Central memory CD8-positive, alpha-beta T cell (primary cell): ENCODE data around the gene CNPY1.

Experiments
- ATAC-seq: fragments of 150-1000 bp; cut with Tn5 transposase; replicated peaks from 2 replicates; pipeline ENCODE4 v1.10.0; 2022; ENCODE audit warnings: mild to moderate bottlenecking, moderate FRiP score, moderate number of reproducible peaks; ENCODE audit not compliant: poor library complexity, severe bottlenecking; ENCODE audit errors: extremely low read depth
- DNase-seq, 2 donors: peaks; one replicate each; pipeline ENCODE4 v3.0.0; 2021; ENCODE audit warnings: low spot score in 2 of 2
- H3K27ac Mint-ChIP-seq: one replicate; pipeline ENCODE4 v1.8.0; 2022; ENCODE audit warnings: low read depth, mild to moderate bottlenecking, moderate library complexity, mixed read lengths
- H3K27me3 Mint-ChIP-seq: one replicate; pipeline ENCODE4 v1.8.0; 2022; ENCODE audit warnings: mixed read lengths
- H3K36me3 Mint-ChIP-seq: one replicate; pipeline ENCODE4 v1.8.0; 2022; ENCODE audit warnings: mild to moderate bottlenecking, moderate library complexity, mixed read lengths; ENCODE audit not compliant: insufficient read depth
- H3K4me1 Mint-ChIP-seq: one replicate; pipeline ENCODE4 v1.8.0; 2022; ENCODE audit warnings: mixed read lengths
- H3K4me3 Mint-ChIP-seq: one replicate; pipeline ENCODE4 v1.8.0; 2022; ENCODE audit warnings: mild to moderate bottlenecking, moderate library complexity, mixed read lengths
- H3K9me3 Mint-ChIP-seq: one replicate; pipeline ENCODE4 v1.8.0; 2022; ENCODE audit warnings: mixed read lengths

The CNPY1 gene

DNA sequence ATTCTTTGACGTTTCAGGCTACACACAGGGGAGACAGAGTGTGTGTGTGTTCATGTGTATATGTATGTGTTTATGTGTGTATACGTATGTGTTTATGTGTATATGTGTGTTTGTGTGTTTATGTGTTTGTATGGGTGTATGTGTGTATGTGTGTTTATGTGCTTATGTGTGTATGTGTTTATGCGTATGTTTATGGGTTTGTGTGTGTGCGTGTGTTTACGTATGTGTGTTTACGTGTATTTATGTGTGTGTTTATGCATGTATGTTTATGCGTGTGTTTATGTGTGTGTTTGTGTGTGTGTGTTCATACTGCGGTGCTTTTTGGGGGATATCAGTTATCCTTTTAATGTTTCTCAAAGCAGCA lies 39.2 kb upstream of the CNPY1 start:
- no peak for ATAC-seq
- peaks cover 35% of the 10 kb centered on the region for H3K27me3 Mint-ChIP-seq
- H3K36me3 Mint-ChIP-seq, result no peaks in the 10 kb centered on the region
- no peak for DNase-seq
- no peaks in the 10 kb centered on the region for H3K9me3 Mint-ChIP-seq
- no peak overlapping the region for H3K27ac Mint-ChIP-seq
- H3K4me1 Mint-ChIP-seq, result no peaks in the 10 kb centered on the region
- no peak overlapping the region for H3K4me3 Mint-ChIP-seq

DNA sequence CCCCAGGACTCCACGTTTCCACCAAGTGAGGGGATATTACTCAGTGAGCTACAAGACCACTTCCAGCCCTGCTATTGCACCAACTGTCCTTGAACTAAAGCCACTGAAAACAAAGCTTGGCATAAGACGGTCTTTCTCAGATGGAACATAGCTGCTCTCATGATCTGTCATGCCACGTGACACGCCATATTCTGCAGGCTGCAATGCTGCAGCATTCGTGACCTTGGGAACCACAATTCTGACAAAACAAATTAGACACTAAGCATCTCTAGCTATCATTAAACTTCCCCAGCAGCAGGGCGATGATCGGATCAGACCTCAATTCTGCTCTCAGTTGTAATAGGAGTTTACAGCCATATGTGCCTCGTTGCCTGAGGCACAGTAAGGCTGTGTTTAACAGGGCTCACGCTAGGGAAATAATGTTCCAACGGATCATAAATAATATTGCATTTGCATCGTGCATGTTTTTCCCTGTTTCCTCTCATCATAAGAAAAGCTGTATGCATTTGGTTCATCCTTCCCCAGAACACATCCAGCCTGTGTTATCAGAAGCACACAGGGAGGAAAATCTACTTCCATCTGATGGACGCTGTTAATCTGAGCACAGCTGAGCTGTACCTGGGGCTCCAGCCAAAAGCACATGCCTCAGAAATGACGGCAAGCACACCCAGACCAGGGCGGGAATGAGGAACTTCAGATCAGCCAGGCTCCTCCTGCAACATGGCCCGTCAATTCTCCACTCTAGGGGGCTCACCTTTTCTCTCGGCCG lies 38.6 kb upstream of the CNPY1 start:
- H3K27ac Mint-ChIP-seq, result no peak overlapping the region
- peaks cover 35% of the 10 kb centered on the region for H3K27me3 Mint-ChIP-seq
- H3K36me3 Mint-ChIP-seq, result no peaks in the 10 kb centered on the region
- no peaks in the 10 kb centered on the region for H3K9me3 Mint-ChIP-seq
- no peaks in the 10 kb centered on the region for H3K4me1 Mint-ChIP-seq
- DNase-seq, result no peak
- ATAC-seq, result no peak
- H3K4me3 Mint-ChIP-seq, result no peak overlapping the region

GRCh38 chr7:155584261-155584660 lies 37.9 kb upstream of the CNPY1 start:
- H3K4me1 Mint-ChIP-seq, result no peaks in the 10 kb centered on the region
- H3K36me3 Mint-ChIP-seq, result no peaks in the 10 kb centered on the region
- no peak overlapping the region for H3K27ac Mint-ChIP-seq
- no peaks in the 10 kb centered on the region for H3K9me3 Mint-ChIP-seq
- ATAC-seq (no peak), DNase-seq (no peak)
- H3K4me3 Mint-ChIP-seq, result no peak overlapping the region
- H3K27me3 Mint-ChIP-seq, result peaks cover 35% of the 10 kb centered on the region

- no peaks in the 10 kb centered on the region for H3K4me1 Mint-ChIP-seq
- no peak overlapping the region for H3K27ac Mint-ChIP-seq
- ATAC-seq, result no peak
- no peak overlapping the region for H3K4me3 Mint-ChIP-seq
- H3K9me3 Mint-ChIP-seq, result no peaks in the 10 kb centered on the region
- H3K36me3 Mint-ChIP-seq, result no peaks in the 10 kb centered on the region
- peaks cover 30% of the 10 kb centered on the region for H3K27me3 Mint-ChIP-seq
- no peak for DNase-seq
These were observed 37.3 kb upstream of the CNPY1 start for GRCh38 chr7:155583636-155584035.

- Mint-ChIP-seq H3K4me1 (no peaks in the 10 kb centered on the region), H3K4me3 (no peak overlapping the region), H3K27ac (no peak overlapping the region), H3K9me3 (no peaks in the 10 kb centered on the region), H3K27me3 (peaks cover 13% of the 10 kb centered on the region), H3K36me3 (no peaks in the 10 kb centered on the region)
- no peak for ATAC-seq
- no peak for DNase-seq
These were observed 35.6 kb upstream of the CNPY1 start for GRCh38 chr7:155581954-155582353.

GRCh38 chr7:155581107-155581830 lies 34.9 kb upstream of the CNPY1 start:
- Mint-ChIP-seq H3K4me1 (no peaks in the 10 kb centered on the region), H3K27me3 (peaks cover 6% of the 10 kb centered on the region), H3K27ac (no peak overlapping the region), H3K4me3 (no peak overlapping the region), H3K9me3 (no peaks in the 10 kb centered on the region), H3K36me3 (no peaks in the 10 kb centered on the region)
- no peak for ATAC-seq
- DNase-seq, result no peak

GRCh38 chr7:155580367-155580766 lies 34.0 kb upstream of the CNPY1 start:
- H3K4me3 Mint-ChIP-seq, result no peak overlapping the region
- no peaks in the 10 kb centered on the region for H3K27me3 Mint-ChIP-seq
- H3K36me3 Mint-ChIP-seq, result no peaks in the 10 kb centered on the region
- H3K27ac Mint-ChIP-seq, result no peak overlapping the region
- no peak for ATAC-seq
- no peaks in the 10 kb centered on the region for H3K9me3 Mint-ChIP-seq
- DNase-seq, result no peak
- H3K4me1 Mint-ChIP-seq, result no peaks in the 10 kb centered on the region

GRCh38 chr7:155579565-155579964 lies 33.2 kb upstream of the CNPY1 start:
- H3K27ac Mint-ChIP-seq, result no peak overlapping the region
- ATAC-seq (no peak), DNase-seq (no peak)
- no peaks in the 10 kb centered on the region for H3K36me3 Mint-ChIP-seq
- no peaks in the 10 kb centered on the region for H3K4me1 Mint-ChIP-seq
- H3K9me3 Mint-ChIP-seq, result no peaks in the 10 kb centered on the region
- no peak overlapping the region for H3K4me3 Mint-ChIP-seq
- H3K27me3 Mint-ChIP-seq, result no peaks in the 10 kb centered on the region

DNA sequence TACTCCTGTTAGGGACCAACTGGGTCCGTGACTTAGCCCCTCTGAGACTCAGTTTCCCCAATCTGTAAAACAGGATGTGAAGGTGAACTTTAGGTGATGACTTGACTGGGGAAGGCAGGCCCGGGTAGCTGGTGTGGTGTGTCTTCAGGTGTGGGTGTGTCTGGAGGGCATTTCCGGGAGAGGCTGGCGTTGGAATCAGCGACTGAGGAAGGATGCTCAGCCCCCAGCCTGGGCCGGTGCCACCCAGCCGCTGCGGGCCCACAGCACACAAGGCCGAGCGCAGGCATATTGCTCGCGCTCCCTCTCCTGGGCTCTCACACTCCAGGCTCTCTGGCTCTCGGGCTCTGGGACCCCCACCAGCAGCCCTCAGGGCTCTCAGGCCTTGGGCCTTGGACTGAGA lies 31.7 kb upstream of the CNPY1 start:
- Mint-ChIP-seq H3K36me3 (no peaks in the 10 kb centered on the region), H3K27ac (no peak overlapping the region), H3K27me3 (no peaks in the 10 kb centered on the region), H3K4me1 (no peaks in the 10 kb centered on the region), H3K4me3 (no peak overlapping the region), H3K9me3 (no peaks in the 10 kb centered on the region)
- DNase-seq (no peak), ATAC-seq (no peak)

DNA sequence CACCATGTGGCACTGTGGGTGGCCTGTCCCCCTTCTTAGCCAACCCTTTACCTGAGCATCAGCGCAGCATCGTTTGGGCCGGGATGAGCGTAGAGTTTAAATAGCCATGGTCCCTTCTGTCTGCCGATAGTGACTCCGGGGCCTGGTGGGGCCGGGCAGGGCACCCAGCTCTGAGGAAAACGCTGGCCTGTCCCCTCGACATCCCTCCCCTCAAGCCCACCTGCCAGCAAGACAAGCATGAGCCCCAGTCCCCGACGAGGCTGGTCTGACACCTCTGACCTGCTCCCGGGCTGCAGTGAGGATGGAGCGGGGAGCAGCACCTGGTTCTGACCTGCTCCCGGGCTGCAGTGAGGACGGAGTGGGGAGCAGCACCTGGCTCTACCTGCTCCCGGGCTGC lies 31.1 kb upstream of the CNPY1 start:
- H3K27ac Mint-ChIP-seq, result no peak overlapping the region
- ATAC-seq, result no peak
- no peak overlapping the region for H3K4me3 Mint-ChIP-seq
- H3K27me3 Mint-ChIP-seq, result peaks cover 5% of the 10 kb centered on the region
- H3K36me3 Mint-ChIP-seq, result no peaks in the 10 kb centered on the region
- no peaks in the 10 kb centered on the region for H3K9me3 Mint-ChIP-seq
- no peak for DNase-seq
- H3K4me1 Mint-ChIP-seq, result no peaks in the 10 kb centered on the region

GRCh38 chr7:155576900-155577508 lies 30.6 kb upstream of the CNPY1 start:
- H3K9me3 Mint-ChIP-seq, result no peaks in the 10 kb centered on the region
- ATAC-seq, result no peak
- peaks cover 10% of the 10 kb centered on the region for H3K27me3 Mint-ChIP-seq
- H3K4me3 Mint-ChIP-seq, result no peak overlapping the region
- H3K4me1 Mint-ChIP-seq, result no peaks in the 10 kb centered on the region
- H3K27ac Mint-ChIP-seq, result no peak overlapping the region
- no peaks in the 10 kb centered on the region for H3K36me3 Mint-ChIP-seq
- no peak for DNase-seq

- no peak overlapping the region for H3K4me3 Mint-ChIP-seq
- no peaks in the 10 kb centered on the region for H3K36me3 Mint-ChIP-seq
- H3K27me3 Mint-ChIP-seq, result peaks cover 15% of the 10 kb centered on the region
- H3K27ac Mint-ChIP-seq, result no peak overlapping the region
- DNase-seq (no peak), ATAC-seq (no peak)
- no peaks in the 10 kb centered on the region for H3K9me3 Mint-ChIP-seq
- H3K4me1 Mint-ChIP-seq, result no peaks in the 10 kb centered on the region
These were observed 30.1 kb upstream of the CNPY1 start for GRCh38 chr7:155576416-155576815.
